HEK293 (cell line): ENCODE measurements around the gene CYB5D1.
A peak's percentile ranks its signal among the peaks of the same experiment; 100 is the strongest.

ENCODE experiments used
- BCL11B ChIP-seq: fragments of 450-650 bp; formaldehyde crosslinking; IDR thresholded peaks from 2 replicates; pipeline ENCODE4 v1.5.1; 2016; ENCODE audit warnings: low read depth, missing biosample characterization, missing genetic modification characterization
- FEZF1 ChIP-seq: fragments of 450-650 bp; formaldehyde crosslinking; IDR thresholded peaks from 2 replicates; pipeline ENCODE4 v1.5.1; 2016; ENCODE audit warnings: missing biosample characterization, missing genetic modification characterization
- OVOL3 ChIP-seq: fragments of 450-650 bp; formaldehyde crosslinking; IDR thresholded peaks from 2 replicates; pipeline ENCODE4 v1.5.1; 2016; ENCODE audit warnings: missing biosample characterization, missing genetic modification characterization
- SALL2 ChIP-seq: fragments of 450-650 bp; formaldehyde crosslinking; IDR thresholded peaks from 2 replicates; pipeline ENCODE4 v1.5.0; 2017; ENCODE audit warnings: missing biosample characterization, mild to moderate bottlenecking, missing genetic modification characterization, borderline replicate concordance
- ZBTB1 ChIP-seq: fragments of 450-650 bp; formaldehyde crosslinking; IDR thresholded peaks from 2 replicates; pipeline ENCODE4 v1.5.1; 2016; ENCODE audit warnings: missing biosample characterization, missing genetic modification characterization
- ZFHX2 ChIP-seq: fragments of 450-650 bp; formaldehyde crosslinking; conservative IDR thresholded peaks from 2 replicates; pipeline ENCODE4 v1.5.1; 2016; ENCODE audit warnings: missing biosample characterization, missing genetic modification characterization
- ZFP3 ChIP-seq: fragments of 450-650 bp; formaldehyde crosslinking; IDR thresholded peaks from 2 replicates; pipeline ENCODE4 v1.5.1; 2016; ENCODE audit warnings: low read depth, missing biosample characterization, missing genetic modification characterization
- ZFP41 ChIP-seq: fragments of 450-650 bp; formaldehyde crosslinking; IDR thresholded peaks from 2 replicates; pipeline ENCODE4 v1.5.1; 2016; ENCODE audit warnings: missing biosample characterization, missing genetic modification characterization, borderline replicate concordance
- ZNF169 ChIP-seq: fragments of 450-650 bp; formaldehyde crosslinking; IDR thresholded peaks from 2 replicates; pipeline ENCODE4 v1.5.1; 2016; ENCODE audit warnings: missing biosample characterization, missing genetic modification characterization
- ZNF223 ChIP-seq: fragments of 450-650 bp; formaldehyde crosslinking; IDR thresholded peaks from 2 replicates; pipeline ENCODE4 v1.5.1; 2016; ENCODE audit warnings: missing biosample characterization, missing genetic modification characterization
- ZNF394 ChIP-seq: fragments of 450-650 bp; formaldehyde crosslinking; IDR thresholded peaks from 2 replicates; pipeline ENCODE4 v1.5.1; 2016; ENCODE audit warnings: missing biosample characterization, missing genetic modification characterization, mild to moderate bottlenecking, moderate library complexity, borderline replicate concordance
- ZNF404 ChIP-seq: fragments of 450-650 bp; formaldehyde crosslinking; IDR thresholded peaks from 2 replicates; pipeline ENCODE4 v1.5.1; 2017; ENCODE audit warnings: missing biosample characterization, missing genetic modification characterization
- ZNF423 ChIP-seq: fragments of 450-650 bp; formaldehyde crosslinking; IDR thresholded peaks from 2 replicates; pipeline ENCODE4 v1.5.1; 2016; ENCODE audit warnings: missing biosample characterization, missing genetic modification characterization
- ZNF426 ChIP-seq: fragments of 450-650 bp; formaldehyde crosslinking; IDR thresholded peaks from 2 replicates; pipeline ENCODE4 v1.5.1; 2017; ENCODE audit warnings: missing biosample characterization, missing genetic modification characterization, mild to moderate bottlenecking, inconsistent platforms, moderate library complexity
- ZNF433 ChIP-seq: fragments of 450-650 bp; formaldehyde crosslinking; IDR thresholded peaks from 2 replicates; pipeline ENCODE4 v1.5.1; 2016; ENCODE audit warnings: missing biosample characterization, missing genetic modification characterization, low read depth
- ZNF48 ChIP-seq: fragments of 450-650 bp; formaldehyde crosslinking; IDR thresholded peaks from 2 replicates; pipeline ENCODE4 v1.5.1; 2016; ENCODE audit warnings: missing biosample characterization, missing genetic modification characterization
- ZNF501 ChIP-seq: fragments of 450-650 bp; formaldehyde crosslinking; IDR thresholded peaks from 2 replicates; pipeline ENCODE4 v1.5.1; 2016; ENCODE audit warnings: missing biosample characterization, missing genetic modification characterization
- ZNF571 ChIP-seq: fragments of 450-650 bp; formaldehyde crosslinking; IDR thresholded peaks from 2 replicates; pipeline ENCODE4 v1.5.0; 2017; ENCODE audit warnings: missing biosample characterization, missing genetic modification characterization
- ZNF585B ChIP-seq: fragments of 450-650 bp; formaldehyde crosslinking; IDR thresholded peaks from 2 replicates; pipeline ENCODE4 v1.5.1; 2016; ENCODE audit warnings: missing biosample characterization, missing genetic modification characterization
- ZNF621 ChIP-seq: fragments of 450-650 bp; formaldehyde crosslinking; IDR thresholded peaks from 2 replicates; pipeline ENCODE4 v1.5.1; 2017; ENCODE audit warnings: missing biosample characterization, missing genetic modification characterization
- ZNF629 ChIP-seq: fragments of 450-650 bp; formaldehyde crosslinking; IDR thresholded peaks from 2 replicates; pipeline ENCODE4 v1.5.1; 2017; ENCODE audit warnings: missing biosample characterization, missing genetic modification characterization
- ZNF777 ChIP-seq: fragments of 450-650 bp; formaldehyde crosslinking; IDR thresholded peaks from 2 replicates; pipeline ENCODE4 v1.5.1; 2017; ENCODE audit warnings: missing biosample characterization, missing genetic modification characterization, borderline replicate concordance
- ZSCAN16 ChIP-seq: fragments of 450-650 bp; formaldehyde crosslinking; IDR thresholded peaks from 2 replicates; pipeline ENCODE4 v1.5.1; 2016; ENCODE audit warnings: missing biosample characterization, missing genetic modification characterization
- TF ChIP-seq, protein P1 (sequence below): sonication (generic); formaldehyde crosslinking; IDR thresholded peaks from 2 replicates; pipeline ENCODE4 v1.8.1; 2022; ENCODE audit warnings: mild to moderate bottlenecking, moderate library complexity, missing genetic modification reagents
- TF ChIP-seq, protein P2 (sequence below): fragments of 450-650 bp; formaldehyde crosslinking; IDR thresholded peaks from 2 replicates; pipeline ENCODE4 v1.5.1; 2016; ENCODE audit warnings: missing biosample characterization, missing genetic modification characterization
- TF ChIP-seq, protein P3 (sequence below): fragments of 450-650 bp; formaldehyde crosslinking; IDR thresholded peaks from 2 replicates; pipeline ENCODE4 v1.5.1; 2016; ENCODE audit warnings: missing biosample characterization, missing genetic modification characterization, borderline replicate concordance
- TF ChIP-seq, protein P4 (sequence below): fragments of 450-650 bp; formaldehyde crosslinking; IDR thresholded peaks from 2 replicates; pipeline ENCODE4; 2016; ENCODE audit warnings: missing biosample characterization, missing genetic modification characterization
- TF ChIP-seq, protein P5 (sequence below): fragments of 450-650 bp; formaldehyde crosslinking; IDR thresholded peaks from 2 replicates; pipeline ENCODE4 v1.5.0; 2017; ENCODE audit warnings: missing biosample characterization, missing genetic modification characterization, borderline replicate concordance
- TF ChIP-seq, protein P6 (sequence below): fragments of 450-650 bp; formaldehyde crosslinking; IDR thresholded peaks from 2 replicates; pipeline ENCODE4 v1.5.1; 2016; ENCODE audit warnings: missing biosample characterization, missing genetic modification characterization

CYB5D1 gene

DNA sequence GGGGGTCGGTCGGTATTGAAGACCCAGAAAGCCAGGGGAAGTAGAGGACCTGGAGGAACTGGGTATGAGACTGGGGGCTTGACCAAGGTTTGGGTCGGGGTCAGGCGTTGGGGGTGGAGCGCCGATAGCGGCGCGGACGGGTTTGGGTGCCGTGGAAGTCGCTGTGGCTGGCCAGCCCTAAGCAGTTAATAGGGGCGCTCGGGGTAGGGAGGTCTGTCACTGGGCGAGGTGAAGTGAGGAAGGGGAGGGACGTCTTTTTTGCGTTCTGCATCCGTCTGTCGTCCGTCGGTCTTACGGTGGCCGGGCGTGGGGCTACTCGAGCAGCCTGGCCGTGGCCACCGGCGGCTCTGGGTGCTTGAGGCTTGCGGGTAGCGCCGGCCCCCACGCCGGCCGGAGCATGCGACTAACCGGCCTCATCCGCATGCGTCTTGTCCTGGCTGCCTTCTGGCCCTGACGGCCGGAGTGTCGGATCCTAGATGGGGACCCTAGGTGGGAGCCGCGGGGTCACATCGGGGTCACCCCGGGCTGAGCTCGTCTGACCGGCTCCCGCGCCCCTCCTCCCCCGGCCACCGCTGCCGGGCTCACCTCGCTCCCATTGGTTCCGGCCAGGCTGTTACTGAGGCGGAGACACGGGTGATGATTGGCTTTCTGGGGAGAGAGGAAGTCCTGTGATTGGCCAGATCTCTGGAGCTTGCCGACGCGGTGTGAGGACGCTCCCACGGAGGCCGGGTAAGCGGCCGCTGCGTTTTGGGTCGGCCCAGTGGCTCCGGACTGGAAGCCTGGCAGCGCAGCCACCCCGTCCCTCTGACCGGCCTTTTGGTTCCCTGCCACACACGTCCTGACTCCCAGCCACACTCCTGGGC is 13.3 kb upstream of the CYB5D1 start (continued):
- TF ChIP-seq ZNF629 (peak; percentile 90), FEZF1 (tag by site-specific recombination) (no peak), ZNF501 (no peak; the same call in 1 of the 2 replicates), ZNF223 (tag by site-specific recombination) (no peak), ZNF433 (tag by site-specific recombination) (no peak), ZFP41 (tag by site-specific recombination) (no peak), ZFHX2 (tag by site-specific recombination) (no peak), ZNF48 (no peak), ZNF621 (tag by site-specific recombination) (no peak), BCL11B (tag by site-specific recombination) (peak; percentile 95), ZNF426 (tag by site-specific recombination) (no peak), ZNF404 (tag by site-specific recombination) (no peak), ZNF571 (no peak), ZNF585B (tag by site-specific recombination) (no peak), SALL2 (tag by site-specific recombination) (no peak), ZNF777 (no peak), ZNF423 (tag by site-specific recombination) (peak; percentile 15; the same call in 1 of the 2 replicates), ZNF394 (no peak), ZBTB1 (tag by site-specific recombination) (no peak), ZSCAN16 (tag by site-specific recombination) (no peak), OVOL3 (tag by site-specific recombination) (no peak), ZFP3 (tag by site-specific recombination) (no peak), ZNF169 (tag by site-specific recombination) (no peak)
- TF ChIP-seq, protein P1, sequence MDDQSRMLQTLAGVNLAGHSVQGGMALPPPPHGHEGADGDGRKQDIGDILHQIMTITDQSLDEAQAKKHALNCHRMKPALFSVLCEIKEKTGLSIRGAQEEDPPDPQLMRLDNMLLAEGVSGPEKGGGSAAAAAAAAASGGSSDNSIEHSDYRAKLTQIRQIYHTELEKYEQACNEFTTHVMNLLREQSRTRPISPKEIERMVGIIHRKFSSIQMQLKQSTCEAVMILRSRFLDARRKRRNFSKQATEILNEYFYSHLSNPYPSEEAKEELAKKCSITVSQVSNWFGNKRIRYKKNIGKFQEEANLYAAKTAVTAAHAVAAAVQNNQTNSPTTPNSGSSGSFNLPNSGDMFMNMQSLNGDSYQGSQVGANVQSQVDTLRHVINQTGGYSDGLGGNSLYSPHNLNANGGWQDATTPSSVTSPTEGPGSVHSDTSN = no peak
- TF ChIP-seq, protein P2, sequence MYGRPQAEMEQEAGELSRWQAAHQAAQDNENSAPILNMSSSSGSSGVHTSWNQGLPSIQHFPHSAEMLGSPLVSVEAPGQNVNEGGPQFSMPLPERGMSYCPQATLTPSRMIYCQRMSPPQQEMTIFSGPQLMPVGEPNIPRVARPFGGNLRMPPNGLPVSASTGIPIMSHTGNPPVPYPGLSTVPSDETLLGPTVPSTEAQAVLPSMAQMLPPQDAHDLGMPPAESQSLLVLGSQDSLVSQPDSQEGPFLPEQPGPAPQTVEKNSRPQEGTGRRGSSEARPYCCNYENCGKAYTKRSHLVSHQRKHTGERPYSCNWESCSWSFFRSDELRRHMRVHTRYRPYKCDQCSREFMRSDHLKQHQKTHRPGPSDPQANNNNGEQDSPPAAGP (tag by site-specific recombination) = no peak
- TF ChIP-seq, protein P3, sequence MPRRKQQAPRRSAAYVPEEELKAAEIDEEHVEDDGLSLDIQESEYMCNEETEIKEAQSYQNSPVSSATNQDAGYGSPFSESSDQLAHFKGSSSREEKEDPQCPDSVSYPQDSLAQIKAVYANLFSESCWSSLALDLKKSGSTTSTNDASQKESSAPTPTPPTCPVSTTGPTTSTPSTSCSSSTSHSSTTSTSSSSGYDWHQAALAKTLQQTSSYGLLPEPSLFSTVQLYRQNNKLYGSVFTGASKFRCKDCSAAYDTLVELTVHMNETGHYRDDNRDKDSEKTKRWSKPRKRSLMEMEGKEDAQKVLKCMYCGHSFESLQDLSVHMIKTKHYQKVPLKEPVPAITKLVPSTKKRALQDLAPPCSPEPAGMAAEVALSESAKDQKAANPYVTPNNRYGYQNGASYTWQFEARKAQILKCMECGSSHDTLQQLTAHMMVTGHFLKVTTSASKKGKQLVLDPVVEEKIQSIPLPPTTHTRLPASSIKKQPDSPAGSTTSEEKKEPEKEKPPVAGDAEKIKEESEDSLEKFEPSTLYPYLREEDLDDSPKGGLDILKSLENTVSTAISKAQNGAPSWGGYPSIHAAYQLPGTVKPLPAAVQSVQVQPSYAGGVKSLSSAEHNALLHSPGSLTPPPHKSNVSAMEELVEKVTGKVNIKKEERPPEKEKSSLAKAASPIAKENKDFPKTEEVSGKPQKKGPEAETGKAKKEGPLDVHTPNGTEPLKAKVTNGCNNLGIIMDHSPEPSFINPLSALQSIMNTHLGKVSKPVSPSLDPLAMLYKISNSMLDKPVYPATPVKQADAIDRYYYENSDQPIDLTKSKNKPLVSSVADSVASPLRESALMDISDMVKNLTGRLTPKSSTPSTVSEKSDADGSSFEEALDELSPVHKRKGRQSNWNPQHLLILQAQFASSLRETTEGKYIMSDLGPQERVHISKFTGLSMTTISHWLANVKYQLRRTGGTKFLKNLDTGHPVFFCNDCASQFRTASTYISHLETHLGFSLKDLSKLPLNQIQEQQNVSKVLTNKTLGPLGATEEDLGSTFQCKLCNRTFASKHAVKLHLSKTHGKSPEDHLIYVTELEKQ (tag by site-specific recombination) = no peak
- TF ChIP-seq, protein P4, sequence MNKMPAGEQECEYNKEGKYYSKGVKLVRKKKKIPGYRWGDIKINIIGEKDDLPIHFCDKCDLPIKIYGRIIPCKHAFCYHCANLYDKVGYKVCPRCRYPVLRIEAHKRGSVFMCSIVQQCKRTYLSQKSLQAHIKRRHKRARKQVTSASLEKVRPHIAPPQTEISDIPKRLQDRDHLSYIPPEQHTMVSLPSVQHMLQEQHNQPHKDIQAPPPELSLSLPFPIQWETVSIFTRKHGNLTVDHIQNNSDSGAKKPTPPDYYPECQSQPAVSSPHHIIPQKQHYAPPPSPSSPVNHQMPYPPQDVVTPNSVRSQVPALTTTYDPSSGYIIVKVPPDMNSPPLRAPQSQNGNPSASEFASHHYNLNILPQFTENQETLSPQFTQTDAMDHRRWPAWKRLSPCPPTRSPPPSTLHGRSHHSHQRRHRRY (tag by site-specific recombination) = no peak
- TF ChIP-seq, protein P5, sequence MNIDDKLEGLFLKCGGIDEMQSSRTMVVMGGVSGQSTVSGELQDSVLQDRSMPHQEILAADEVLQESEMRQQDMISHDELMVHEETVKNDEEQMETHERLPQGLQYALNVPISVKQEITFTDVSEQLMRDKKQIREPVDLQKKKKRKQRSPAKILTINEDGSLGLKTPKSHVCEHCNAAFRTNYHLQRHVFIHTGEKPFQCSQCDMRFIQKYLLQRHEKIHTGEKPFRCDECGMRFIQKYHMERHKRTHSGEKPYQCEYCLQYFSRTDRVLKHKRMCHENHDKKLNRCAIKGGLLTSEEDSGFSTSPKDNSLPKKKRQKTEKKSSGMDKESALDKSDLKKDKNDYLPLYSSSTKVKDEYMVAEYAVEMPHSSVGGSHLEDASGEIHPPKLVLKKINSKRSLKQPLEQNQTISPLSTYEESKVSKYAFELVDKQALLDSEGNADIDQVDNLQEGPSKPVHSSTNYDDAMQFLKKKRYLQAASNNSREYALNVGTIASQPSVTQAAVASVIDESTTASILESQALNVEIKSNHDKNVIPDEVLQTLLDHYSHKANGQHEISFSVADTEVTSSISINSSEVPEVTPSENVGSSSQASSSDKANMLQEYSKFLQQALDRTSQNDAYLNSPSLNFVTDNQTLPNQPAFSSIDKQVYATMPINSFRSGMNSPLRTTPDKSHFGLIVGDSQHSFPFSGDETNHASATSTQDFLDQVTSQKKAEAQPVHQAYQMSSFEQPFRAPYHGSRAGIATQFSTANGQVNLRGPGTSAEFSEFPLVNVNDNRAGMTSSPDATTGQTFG (tag by site-specific recombination) = no peak
- TF ChIP-seq, protein P6, sequence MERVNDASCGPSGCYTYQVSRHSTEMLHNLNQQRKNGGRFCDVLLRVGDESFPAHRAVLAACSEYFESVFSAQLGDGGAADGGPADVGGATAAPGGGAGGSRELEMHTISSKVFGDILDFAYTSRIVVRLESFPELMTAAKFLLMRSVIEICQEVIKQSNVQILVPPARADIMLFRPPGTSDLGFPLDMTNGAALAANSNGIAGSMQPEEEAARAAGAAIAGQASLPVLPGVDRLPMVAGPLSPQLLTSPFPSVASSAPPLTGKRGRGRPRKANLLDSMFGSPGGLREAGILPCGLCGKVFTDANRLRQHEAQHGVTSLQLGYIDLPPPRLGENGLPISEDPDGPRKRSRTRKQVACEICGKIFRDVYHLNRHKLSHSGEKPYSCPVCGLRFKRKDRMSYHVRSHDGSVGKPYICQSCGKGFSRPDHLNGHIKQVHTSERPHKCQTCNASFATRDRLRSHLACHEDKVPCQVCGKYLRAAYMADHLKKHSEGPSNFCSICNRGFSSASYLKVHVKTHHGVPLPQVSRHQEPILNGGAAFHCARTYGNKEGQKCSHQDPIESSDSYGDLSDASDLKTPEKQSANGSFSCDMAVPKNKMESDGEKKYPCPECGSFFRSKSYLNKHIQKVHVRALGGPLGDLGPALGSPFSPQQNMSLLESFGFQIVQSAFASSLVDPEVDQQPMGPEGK (tag by site-specific recombination) = peak; percentile 80
